ENCODE measurements around the gene XBP1. TPM values are rescaled to one million over a fixed set of nuclear protein-coding genes. Genes with fewer than 3 reads are reported as not detected.

XBP1 gene
- total and polyA plus RNA-seq, 2 donors from 2014 or later, result 114 to 220 TPM

DNA sequence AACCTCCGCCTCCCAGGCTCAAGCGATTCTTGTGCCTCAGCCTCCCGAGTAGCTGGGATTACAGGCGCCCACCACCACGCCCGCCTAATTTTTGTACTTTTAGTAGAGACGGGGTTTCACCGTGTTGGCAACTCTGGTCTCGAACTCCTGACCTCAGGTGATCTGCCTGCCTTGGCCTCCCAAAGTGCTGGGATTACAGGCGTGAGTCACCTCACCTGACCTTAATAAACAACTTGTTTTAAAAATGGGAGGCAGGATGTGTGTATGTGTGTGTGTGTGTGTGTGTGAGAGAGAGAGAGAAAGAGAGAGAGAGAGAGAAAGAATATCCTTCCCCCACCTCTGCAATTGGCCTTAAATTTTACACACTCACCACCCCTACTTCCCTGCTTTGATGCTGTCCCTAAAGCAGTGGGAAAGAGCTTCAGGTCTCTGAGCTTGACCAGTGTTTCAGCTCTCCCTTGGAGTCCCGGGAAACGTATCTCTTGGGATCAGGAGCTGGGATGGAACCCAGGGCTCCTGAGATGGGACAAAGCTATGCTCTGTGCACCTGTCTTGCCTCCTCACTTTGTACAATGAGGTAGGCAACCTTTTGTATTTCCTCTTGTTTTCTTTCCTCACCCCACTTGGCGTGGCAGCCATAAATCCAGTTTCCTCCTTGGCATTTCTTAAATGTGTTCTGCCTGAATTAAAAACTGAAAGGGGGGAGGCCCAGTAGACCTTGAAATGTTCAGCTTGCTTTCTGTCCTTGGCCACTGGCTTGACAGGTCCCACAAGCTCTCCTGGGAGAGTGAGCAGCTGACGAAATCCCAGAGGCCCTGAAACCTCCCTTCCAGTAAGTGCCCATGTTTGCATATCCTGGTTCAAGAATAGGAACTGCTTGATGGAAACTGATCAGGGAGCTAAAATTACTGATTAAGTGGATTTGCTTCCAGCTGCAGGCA lies 17.8 kb upstream of the XBP1 start:
- Histone ChIP-seq H3K27ac (ENCODE audit: low read depth in 2 of 2, low read length in 2 of 2) (peak overlapping the region; percentile 66 to 90), H3K27me3 (ENCODE audit: control insufficient read depth, insufficient read depth, low read length) (no peaks in the 10 kb centered on the region), H3K36me3 (ENCODE audit: control insufficient read depth in 2 of 3, insufficient read depth in 3 of 3, low read length in 3 of 3) (no peaks in the 10 kb centered on the region), H3K9me3 (ENCODE audit: control insufficient read depth in 2 of 3, insufficient read depth in 1 of 3, low read length in 3 of 3) (no peaks in the 10 kb centered on the region), H3K9ac (ENCODE audit: low read length in 3 of 3) (peak overlapping the region in 2 of 3 donors; percentile 43 to 62), H3K4me3 (ENCODE audit: low read length in 3 of 3) (no peak overlapping the region), H3K4me1 (ENCODE audit: control insufficient read depth in 2 of 3, insufficient read depth in 2 of 3, low read depth in 1 of 3, low read length in 3 of 3) (peaks cover 9 to 33% (median 32%) of the 10 kb centered on the region in 3 donors)
- intact Hi-C loops (cut with DNase I), result no loop called here
- FAIRE-seq, result no peak
- peak; percentile 82 to 94 (median 84) for DNase-seq
- TF ChIP-seq, protein P1, sequence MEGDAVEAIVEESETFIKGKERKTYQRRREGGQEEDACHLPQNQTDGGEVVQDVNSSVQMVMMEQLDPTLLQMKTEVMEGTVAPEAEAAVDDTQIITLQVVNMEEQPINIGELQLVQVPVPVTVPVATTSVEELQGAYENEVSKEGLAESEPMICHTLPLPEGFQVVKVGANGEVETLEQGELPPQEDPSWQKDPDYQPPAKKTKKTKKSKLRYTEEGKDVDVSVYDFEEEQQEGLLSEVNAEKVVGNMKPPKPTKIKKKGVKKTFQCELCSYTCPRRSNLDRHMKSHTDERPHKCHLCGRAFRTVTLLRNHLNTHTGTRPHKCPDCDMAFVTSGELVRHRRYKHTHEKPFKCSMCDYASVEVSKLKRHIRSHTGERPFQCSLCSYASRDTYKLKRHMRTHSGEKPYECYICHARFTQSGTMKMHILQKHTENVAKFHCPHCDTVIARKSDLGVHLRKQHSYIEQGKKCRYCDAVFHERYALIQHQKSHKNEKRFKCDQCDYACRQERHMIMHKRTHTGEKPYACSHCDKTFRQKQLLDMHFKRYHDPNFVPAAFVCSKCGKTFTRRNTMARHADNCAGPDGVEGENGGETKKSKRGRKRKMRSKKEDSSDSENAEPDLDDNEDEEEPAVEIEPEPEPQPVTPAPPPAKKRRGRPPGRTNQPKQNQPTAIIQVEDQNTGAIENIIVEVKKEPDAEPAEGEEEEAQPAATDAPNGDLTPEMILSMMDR (IDR thresholded peaks at IDR 0.05; ENCODE audit: borderline replicate concordance, extremely low read depth, insufficient read depth), result no peak

DNA sequence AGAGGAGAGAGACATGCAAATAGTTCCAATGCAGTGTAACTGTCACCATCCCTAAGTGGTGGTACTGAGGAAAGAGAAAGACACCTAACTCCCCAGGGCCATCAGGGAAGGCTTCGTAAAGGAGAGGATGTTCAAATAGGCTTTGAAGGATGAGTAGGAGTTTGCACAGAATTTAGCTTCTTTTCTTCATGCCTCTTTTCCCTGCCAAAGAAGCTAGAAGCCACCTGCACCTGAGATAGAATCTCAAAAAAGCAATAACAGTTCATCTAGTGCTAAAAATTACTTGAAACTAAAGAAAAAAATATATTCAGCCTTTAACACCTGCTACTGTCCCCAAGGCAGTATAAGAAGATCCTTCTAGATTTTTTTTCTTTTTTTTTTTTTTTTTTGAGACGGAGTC lies 16.7 kb upstream of the XBP1 start:
- no peak overlapping the region for H3K27ac ChIP-seq (ENCODE audit: low read depth in 2 of 2, low read length in 2 of 2)
- H3K9me3 ChIP-seq (ENCODE audit: control insufficient read depth in 2 of 3, insufficient read depth in 1 of 3, low read length in 3 of 3), result no peaks in the 10 kb centered on the region
- H3K4me3 ChIP-seq (ENCODE audit: low read length in 3 of 3), result no peak overlapping the region
- peaks cover 7 to 37% (median 35%) of the 10 kb centered on the region in 3 donors for H3K4me1 ChIP-seq (ENCODE audit: control insufficient read depth in 2 of 3, insufficient read depth in 2 of 3, low read depth in 1 of 3, low read length in 3 of 3)
- no peak overlapping the region for H3K9ac ChIP-seq (ENCODE audit: low read length in 3 of 3)
- TF ChIP-seq, protein P1 (IDR thresholded peaks at IDR 0.05; ENCODE audit: borderline replicate concordance, extremely low read depth, insufficient read depth), result no peak
- H3K27me3 ChIP-seq (ENCODE audit: control insufficient read depth, insufficient read depth, low read length), result no peaks in the 10 kb centered on the region
- DNase-seq (no peak), FAIRE-seq (no peak)
- intact Hi-C loops (cut with DNase I), result no loop called here
- no peaks in the 10 kb centered on the region for H3K36me3 ChIP-seq (ENCODE audit: control insufficient read depth in 2 of 3, insufficient read depth in 3 of 3, low read length in 3 of 3)

DNA sequence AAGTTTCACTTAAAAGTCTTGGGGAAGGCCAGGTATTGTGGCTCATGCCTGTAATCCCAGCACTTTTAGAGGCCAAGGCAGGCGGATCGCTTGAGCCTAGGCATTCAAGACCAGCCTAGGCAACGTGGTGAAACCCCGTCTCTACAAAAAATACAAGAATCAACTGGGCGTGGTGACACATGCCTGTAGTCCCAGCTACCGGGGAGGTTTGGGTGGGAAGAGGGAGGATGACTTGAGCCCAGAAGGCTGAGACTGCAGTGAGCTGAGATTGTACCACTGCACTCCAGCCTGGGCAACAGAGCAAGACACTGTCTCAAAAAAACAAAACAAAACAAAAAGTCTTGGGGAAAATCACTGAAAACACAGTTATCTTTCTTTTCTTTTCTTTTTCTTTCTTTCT lies 15.4 kb upstream of the XBP1 start:
- Histone ChIP-seq H3K27me3 (ENCODE audit: control insufficient read depth, insufficient read depth, low read length) (no peaks in the 10 kb centered on the region), H3K9me3 (ENCODE audit: control insufficient read depth in 2 of 3, insufficient read depth in 1 of 3, low read length in 3 of 3) (no peaks in the 10 kb centered on the region), H3K4me1 (ENCODE audit: control insufficient read depth in 2 of 3, insufficient read depth in 2 of 3, low read depth in 1 of 3, low read length in 3 of 3) (peaks cover 7 to 40% (median 37%) of the 10 kb centered on the region in 3 donors), H3K9ac (ENCODE audit: low read length in 3 of 3) (no peak overlapping the region), H3K27ac (ENCODE audit: low read depth in 2 of 2, low read length in 2 of 2) (no peak overlapping the region), H3K36me3 (ENCODE audit: control insufficient read depth in 2 of 3, insufficient read depth in 3 of 3, low read length in 3 of 3) (no peaks in the 10 kb centered on the region), H3K4me3 (ENCODE audit: low read length in 3 of 3) (no peak overlapping the region)
- TF ChIP-seq, protein P1 (IDR thresholded peaks at IDR 0.05; ENCODE audit: borderline replicate concordance, extremely low read depth, insufficient read depth), result no peak
- DNase-seq, result peak in 1 of 5 donors; percentile 8
- FAIRE-seq, result no peak
- intact Hi-C loops (cut with DNase I), result no loop called here
